Bronchial epithelial cell (primary cell): ENCODE data around the gene TPRG1. TPM values are rescaled to one million over a fixed set of nuclear protein-coding genes. Genes with fewer than 3 reads are reported as not detected.

ENCODE experiments used
- DNase-seq: peaks from one replicate; pipeline ENCODE4 v3.0.0-alpha.2; 2010; ENCODE audit warnings: low read depth
- FAIRE-seq: peaks from 2 replicates; lab custom pipeline; 2011; peaks lifted over from hg19 to GRCh38; lab: Jason Lieb, UNC
- H3K27me3 ChIP-seq: 2 replicates; pipeline ENCODE4 v1.5.1; 2011; ENCODE audit warnings: low read length; ENCODE audit not compliant: control insufficient read depth, insufficient read depth
- H3K36me3 ChIP-seq: 2 replicates; pipeline ENCODE4 v1.5.1; 2011; ENCODE audit warnings: low read length; ENCODE audit not compliant: control insufficient read depth, insufficient read depth
- H3K4me3 ChIP-seq: 2 replicates; pipeline ENCODE4 v1.5.1; 2011; ENCODE audit warnings: mild to moderate bottlenecking, low read depth, low read length, control low read depth
- CTCF ChIP-seq: IDR thresholded peaks from 2 replicates; pipeline ENCODE4 v1.5.1; 2011; ENCODE audit warnings: mild to moderate bottlenecking, moderate library complexity, low read length, control low read depth, inconsistent platforms; ENCODE audit not compliant: insufficient read depth, severe bottlenecking
- total RNA-seq: library from RNA; depleted of rRNA; stranded (reverse); fragments of >200 nt; gene quantifications from 2 replicates; pipeline ENCODE4 v1.2.1, GENCODE V29; 2014

Gene TPRG1
- total RNA-seq, 1 donor from 2014 or later: 1.6 TPM

- TF ChIP-seq CTCF: no peak
- Histone ChIP-seq H3K4me3 (no peak overlapping the region), H3K27me3 (no peaks in the 10 kb centered on the region), H3K36me3 (no peaks in the 10 kb centered on the region)
- DNase-seq (peak; percentile 94), FAIRE-seq (peak; percentile 98)
Measured at GRCh38 chr3:189167027-189167766, 4.6 kb upstream of the TPRG1 start.

- no peak overlapping the region for H3K4me3 ChIP-seq
- DNase-seq (no peak), FAIRE-seq (no peak)
- H3K36me3 ChIP-seq: no peaks in the 10 kb centered on the region
- no peak for TF ChIP-seq CTCF
- no peaks in the 10 kb centered on the region for H3K27me3 ChIP-seq
Measured at GRCh38 chr3:189168711-189169110, 3.1 kb upstream of the TPRG1 start.

- Histone ChIP-seq H3K4me3 (no peak overlapping the region), H3K36me3 (no peaks in the 10 kb centered on the region), H3K27me3 (no peaks in the 10 kb centered on the region)
- no peak for FAIRE-seq
- TF ChIP-seq CTCF: no peak
- no peak for DNase-seq
Measured at GRCh38 chr3:189169728-189170127, 2.0 kb upstream of the TPRG1 start.

DNA sequence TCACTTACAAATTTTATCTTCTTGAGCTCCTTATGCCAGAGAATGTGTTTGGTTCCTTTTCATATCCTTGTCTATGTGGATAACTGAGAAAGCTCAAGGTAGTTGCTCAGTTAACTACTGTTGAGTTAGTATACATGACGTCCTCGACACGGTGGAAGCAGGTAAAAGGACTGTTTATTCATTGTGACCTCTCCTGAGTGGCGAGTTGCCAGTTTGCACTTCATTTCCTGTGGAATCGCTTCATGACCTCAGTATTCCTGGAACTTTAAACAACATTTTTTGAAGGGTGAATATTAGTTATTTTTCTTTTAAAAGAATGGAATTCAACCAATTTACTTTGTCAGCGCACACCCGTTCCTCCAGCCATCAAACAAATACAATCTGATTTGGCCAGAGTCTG, 1.2 kb upstream of the TPRG1 start:
- FAIRE-seq (no peak), DNase-seq (peak; percentile 11)
- TF ChIP-seq CTCF: no peak
- no peak overlapping the region for H3K4me3 ChIP-seq
- no peaks in the 10 kb centered on the region for H3K27me3 ChIP-seq
- H3K36me3 ChIP-seq: no peaks in the 10 kb centered on the region

- no peak overlapping the region for H3K4me3 ChIP-seq
- DNase-seq (no peak), FAIRE-seq (no peak)
- TF ChIP-seq CTCF: no peak
- H3K27me3 ChIP-seq: no peaks in the 10 kb centered on the region
- H3K36me3 ChIP-seq: no peaks in the 10 kb centered on the region
Measured at GRCh38 chr3:189172668-189173419, 1.1 kb downstream of the TPRG1 start.
